ENCODE data around the gene NAV2. TPM values are rescaled to one million over a fixed set of nuclear protein-coding genes. Genes with fewer than 3 reads are reported as not detected.

Gene NAV2
- total RNA-seq, 3 donors from 2014 or later = 21.9 to 65.9 (median 30.9) TPM

GRCh38 chr11:19793326-19793725, 80.7 kb downstream of the NAV2 start:
- peak; percentile 65 to 66 (median 65) for DNase-seq
- no peak for TF ChIP-seq CTCF (IDR thresholded peaks at IDR 0.05)
- Histone ChIP-seq H3K9me3 (no peaks in the 10 kb centered on the region), H3K36me3 (ENCODE audit: low read depth) (no peaks in the 10 kb centered on the region), H3K4me1 (ENCODE audit: low read depth) (peaks cover 30% of the 10 kb centered on the region), H3K4me3 (no peak overlapping the region)
- ATAC-seq = peak; percentile 74
- intact Hi-C loops (cut with DNase I, micrococcal nuclease) = no loop called here

- DNase-seq (no peak), ATAC-seq (no peak)
- H3K4me3 ChIP-seq = no peak overlapping the region
- H3K9me3 ChIP-seq = no peaks in the 10 kb centered on the region
- intact Hi-C loops (cut with DNase I, micrococcal nuclease) = no loop called here
- peaks cover 27% of the 10 kb centered on the region for H3K4me1 ChIP-seq (ENCODE audit: low read depth)
- no peaks in the 10 kb centered on the region for H3K36me3 ChIP-seq (ENCODE audit: low read depth)
- no peak for TF ChIP-seq CTCF (IDR thresholded peaks at IDR 0.05)
Measured at GRCh38 chr11:19794161-19794560, 81.5 kb downstream of the NAV2 start.

GRCh38 chr11:19795082-19795481, 82.4 kb downstream of the NAV2 start:
- Histone ChIP-seq H3K4me3 (no peak overlapping the region), H3K9me3 (no peaks in the 10 kb centered on the region), H3K36me3 (ENCODE audit: low read depth) (no peaks in the 10 kb centered on the region), H3K4me1 (ENCODE audit: low read depth) (peaks cover 19% of the 10 kb centered on the region)
- no peak for DNase-seq
- ATAC-seq = no peak
- no peak for TF ChIP-seq CTCF (IDR thresholded peaks at IDR 0.05)
- intact Hi-C loops (cut with DNase I, micrococcal nuclease) = no loop called here

- no peaks in the 10 kb centered on the region for H3K36me3 ChIP-seq (ENCODE audit: low read depth)
- H3K9me3 ChIP-seq = no peaks in the 10 kb centered on the region
- H3K4me1 ChIP-seq (ENCODE audit: low read depth) = peaks cover 15% of the 10 kb centered on the region
- intact Hi-C loops (cut with DNase I, micrococcal nuclease) = no loop called here
- TF ChIP-seq CTCF (IDR thresholded peaks at IDR 0.05) = no peak
- DNase-seq (peak in 2 of 3 donors; percentile 41 to 61), ATAC-seq (no peak)
- H3K4me3 ChIP-seq = no peak overlapping the region
Measured at GRCh38 chr11:19800162-19800561, 87.5 kb downstream of the NAV2 start.

GRCh38 chr11:19800714-19801519, 88.3 kb downstream of the NAV2 start:
- ATAC-seq (peak; percentile 12), DNase-seq (no peak)
- no peaks in the 10 kb centered on the region for H3K36me3 ChIP-seq (ENCODE audit: low read depth)
- no peak for TF ChIP-seq CTCF (IDR thresholded peaks at IDR 0.05)
- no peak overlapping the region for H3K4me3 ChIP-seq
- peaks cover 15% of the 10 kb centered on the region for H3K4me1 ChIP-seq (ENCODE audit: low read depth)
- intact Hi-C loops (cut with DNase I, micrococcal nuclease) = no loop called here
- H3K9me3 ChIP-seq = no peaks in the 10 kb centered on the region

Measured in mucosa of descending colon (tissue), 3 donors.